DOHH2 (cell line): Measurements from ENCODE around the gene COA5.

Source experiments
- H3F3A ChIP-seq: fragments of 200-600 bp; sonication (generic), shearing (Covaris generic); 2 replicates; pipeline ENCODE4 v1.6.0; 2016; ENCODE audit warnings: antibody characterized with exemption, mild to moderate bottlenecking; ENCODE audit not compliant: control insufficient read depth, insufficient read depth
- H3K27ac ChIP-seq: fragments of 200-600 bp; sonication (generic); 2 replicates; pipeline ENCODE4 v1.5.1; 2014; ENCODE audit warnings: low read depth, mild to moderate bottlenecking, low read length, moderate library complexity
- H3K27me3 ChIP-seq: fragments of 200-600 bp; sonication (generic); 2 replicates; pipeline ENCODE4 v1.6.1; 2014; ENCODE audit warnings: mild to moderate bottlenecking, low read length, mixed read lengths; ENCODE audit not compliant: control insufficient read depth
- H3K36me3 ChIP-seq: fragments of 200-600 bp; sonication (generic); 2 replicates; pipeline ENCODE4 v1.6.1; 2014; ENCODE audit warnings: mild to moderate bottlenecking, low read length, moderate library complexity, mixed read lengths; ENCODE audit not compliant: control insufficient read depth
- H3K4me1 ChIP-seq: fragments of 200-600 bp; sonication (generic); 2 replicates; pipeline ENCODE4 v1.6.1; 2014; ENCODE audit warnings: mild to moderate bottlenecking, low read length, mixed read lengths; ENCODE audit not compliant: control insufficient read depth
- H3K4me2 ChIP-seq: fragments of 200-600 bp; sonication (generic); 2 replicates; pipeline ENCODE4 v1.6.0; 2014; ENCODE audit warnings: mild to moderate bottlenecking, low read length, moderate library complexity
- H3K4me3 ChIP-seq: fragments of 200-600 bp; sonication (generic); 2 replicates; pipeline ENCODE4 v1.5.1; 2014; ENCODE audit warnings: mild to moderate bottlenecking, low read length, mixed read lengths
- H3K79me2 ChIP-seq: fragments of 200-600 bp; sonication (generic); 2 replicates; pipeline ENCODE4 v1.6.1; 2014; ENCODE audit warnings: mild to moderate bottlenecking, low read length, mixed read lengths; ENCODE audit not compliant: control insufficient read depth
- H3K9me2 ChIP-seq: fragments of 200-600 bp; sonication (generic); replicated peaks from 2 replicates; pipeline ENCODE4 v1.6.1; 2014; ENCODE audit warnings: mild to moderate bottlenecking, low read length, mixed read lengths; ENCODE audit not compliant: control insufficient read depth
- H3K9me3 ChIP-seq: fragments of 200-600 bp; sonication (generic); 2 replicates; pipeline ENCODE4 v1.6.1; 2014; ENCODE audit warnings: antibody characterized with exemption, low read length, mixed read lengths; ENCODE audit not compliant: control insufficient read depth, insufficient read depth
- H4K20me1 ChIP-seq: fragments of 200-600 bp; sonication (generic); 2 replicates; pipeline ENCODE4 v1.6.0; 2014; ENCODE audit warnings: low read depth, mild to moderate bottlenecking, antibody characterized with exemption, low read length, moderate library complexity; ENCODE audit not compliant: control insufficient read depth, insufficient read depth
- CTCF ChIP-seq: fragments of 200-600 bp; sonication (generic); IDR thresholded peaks from one replicate; pipeline ENCODE4 v1.5.1; 2014; ENCODE audit warnings: antibody characterized with exemption, mild to moderate bottlenecking, low read depth, low read length; ENCODE audit not compliant: poor library complexity, severe bottlenecking
- EZH2phosphoT487 ChIP-seq: fragments of 200-600 bp; sonication (generic); IDR thresholded peaks from 2 replicates; pipeline ENCODE4 v1.6.1; 2017; ENCODE audit warnings: borderline replicate concordance, mild to moderate bottlenecking, antibody characterized with exemption, low read length, moderate library complexity, mixed read lengths

Gene COA5

GRCh38 chr2:98580656-98581284 lies 27.5 kb downstream of the COA5 start:
- TF ChIP-seq CTCF (no peak), EZH2phosphoT487 (no peak)
- H3K79me2 ChIP-seq, result no peaks in the 10 kb centered on the region
- no peaks in the 10 kb centered on the region for H3K9me3 ChIP-seq
- H3K9me2 ChIP-seq, result no peaks in the 10 kb centered on the region
- H3F3A ChIP-seq, result no peaks in the 10 kb centered on the region
- H3K4me3 ChIP-seq, result no peak overlapping the region
- H3K4me1 ChIP-seq, result no peaks in the 10 kb centered on the region
- no peak overlapping the region for H3K27ac ChIP-seq
- no peaks in the 10 kb centered on the region; the same call in 1 of the 2 replicates for H3K36me3 ChIP-seq
- H3K27me3 ChIP-seq, result no peaks in the 10 kb centered on the region
- no peaks in the 10 kb centered on the region for H4K20me1 ChIP-seq
- H3K4me2 ChIP-seq, result no peak overlapping the region

- no peaks in the 10 kb centered on the region for H3K79me2 ChIP-seq
- H3K9me3 ChIP-seq, result no peaks in the 10 kb centered on the region
- H3K4me1 ChIP-seq, result no peaks in the 10 kb centered on the region
- H3K36me3 ChIP-seq, result no peaks in the 10 kb centered on the region; the same call in 1 of the 2 replicates
- no peaks in the 10 kb centered on the region for H3K27me3 ChIP-seq
- no peaks in the 10 kb centered on the region for H3F3A ChIP-seq
- H3K27ac ChIP-seq, result no peak overlapping the region
- H3K4me3 ChIP-seq, result no peak overlapping the region
- TF ChIP-seq EZH2phosphoT487, result no peak
- no peak for TF ChIP-seq CTCF
- H4K20me1 ChIP-seq, result no peaks in the 10 kb centered on the region
- no peaks in the 10 kb centered on the region for H3K9me2 ChIP-seq
- no peak overlapping the region for H3K4me2 ChIP-seq
Measured at GRCh38 chr2:98579926-98580325, 28.4 kb downstream of the COA5 start.

GRCh38 chr2:98578231-98578630 lies 30.1 kb downstream of the COA5 start:
- no peaks in the 10 kb centered on the region for H3K27me3 ChIP-seq
- H3K4me3 ChIP-seq, result no peak overlapping the region
- H3K4me2 ChIP-seq, result no peak overlapping the region
- no peaks in the 10 kb centered on the region for H3K4me1 ChIP-seq
- TF ChIP-seq EZH2phosphoT487 (no peak), CTCF (no peak)
- no peaks in the 10 kb centered on the region for H3K9me3 ChIP-seq
- no peaks in the 10 kb centered on the region for H3F3A ChIP-seq
- H3K79me2 ChIP-seq, result no peaks in the 10 kb centered on the region
- H3K27ac ChIP-seq, result no peak overlapping the region
- H3K9me2 ChIP-seq, result no peaks in the 10 kb centered on the region
- no peaks in the 10 kb centered on the region for H4K20me1 ChIP-seq
- no peaks in the 10 kb centered on the region; the same call in 1 of the 2 replicates for H3K36me3 ChIP-seq
